ENCODE results near the gene LMO4. TPM values are rescaled to one million over a fixed set of nuclear protein-coding genes. Genes with fewer than 3 reads are reported as not detected.

The LMO4 gene
- total RNA-seq, 3 donors from 2014 or later = 19.0 to 51.2 (median 31.6) TPM

- intact Hi-C loops (cut with DNase I, micrococcal nuclease) = loop anchor here (5.0 to 10.0 kb wide), 2 partner anchors 623 to 626 kb away; no protein-coding TSS in a partner anchor
- ATAC-seq = peak; percentile 15
- peaks cover 22% of the 10 kb centered on the region for H3K4me1 ChIP-seq (ENCODE audit: low read depth)
- H3K36me3 ChIP-seq (ENCODE audit: low read depth) = no peaks in the 10 kb centered on the region
- peak overlapping the region; percentile 74 for H3K4me3 ChIP-seq
- H3K9me3 ChIP-seq = no peaks in the 10 kb centered on the region
- TF ChIP-seq CTCF (IDR thresholded peaks at IDR 0.05) = no peak
- DNase-seq = peak; percentile 57 to 77 (median 70)
These were observed 408 bp downstream of the LMO4 start for GRCh38 chr1:87329051-87329525.

- no peaks in the 10 kb centered on the region for H3K9me3 ChIP-seq
- DNase-seq = peak in 1 of 3 donors; percentile 26
- no peak for ATAC-seq
- H3K36me3 ChIP-seq (ENCODE audit: low read depth) = no peaks in the 10 kb centered on the region
- intact Hi-C loops (cut with DNase I, micrococcal nuclease) = loop anchor here (5.0 to 10.0 kb wide), 2 partner anchors 623 to 625 kb away; no protein-coding TSS in a partner anchor
- peaks cover 27% of the 10 kb centered on the region for H3K4me1 ChIP-seq (ENCODE audit: low read depth)
- TF ChIP-seq CTCF (IDR thresholded peaks at IDR 0.05) = no peak
- H3K4me3 ChIP-seq = peak overlapping the region; percentile 74
These were observed 911 bp downstream of the LMO4 start for GRCh38 chr1:87329526-87330056.

GRCh38 chr1:87330057-87330884, 1.6 kb downstream of the LMO4 start:
- intact Hi-C loops (cut with DNase I, micrococcal nuclease) = no loop called here
- Histone ChIP-seq H3K9me3 (no peaks in the 10 kb centered on the region), H3K4me1 (ENCODE audit: low read depth) (peaks cover 29% of the 10 kb centered on the region), H3K4me3 (no peak overlapping the region), H3K36me3 (ENCODE audit: low read depth) (no peaks in the 10 kb centered on the region)
- ATAC-seq (no peak), DNase-seq (peak; percentile 38 to 55 (median 41))
- no peak for TF ChIP-seq CTCF (IDR thresholded peaks at IDR 0.05)

GRCh38 chr1:87330885-87331364, 2.2 kb downstream of the LMO4 start:
- no peak for TF ChIP-seq CTCF (IDR thresholded peaks at IDR 0.05)
- peak in 1 of 3 donors; percentile 14 for DNase-seq
- no peak for ATAC-seq
- Histone ChIP-seq H3K4me3 (peak overlapping the region; percentile 37), H3K4me1 (ENCODE audit: low read depth) (peaks cover 33% of the 10 kb centered on the region), H3K36me3 (ENCODE audit: low read depth) (no peaks in the 10 kb centered on the region), H3K9me3 (no peaks in the 10 kb centered on the region)
- intact Hi-C loops (cut with DNase I, micrococcal nuclease) = no loop called here

GRCh38 chr1:87331365-87332241, 2.9 kb downstream of the LMO4 start:
- Histone ChIP-seq H3K36me3 (ENCODE audit: low read depth) (no peaks in the 10 kb centered on the region), H3K4me3 (peak overlapping the region; percentile 37), H3K4me1 (ENCODE audit: low read depth) (peaks cover 34% of the 10 kb centered on the region), H3K9me3 (no peaks in the 10 kb centered on the region)
- DNase-seq = peak; percentile 80 to 90 (median 86)
- no peak for TF ChIP-seq CTCF (IDR thresholded peaks at IDR 0.05)
- peak; percentile 47 for ATAC-seq
- intact Hi-C loops (cut with DNase I, micrococcal nuclease) = no loop called here

Data from mucosa of descending colon (tissue), 3 donors.